SU-DHL-6 (cell line): Measurements from ENCODE around the gene AK9.

ENCODE experiments used
- H2AFZ ChIP-seq: fragments of 200-600 bp; sonication (generic); 2 replicates; pipeline ENCODE4 v1.6.1; 2014; ENCODE audit warnings: low read depth, mild to moderate bottlenecking, moderate library complexity, mixed read lengths, antibody characterized with exemption, low read length; ENCODE audit not compliant: severe bottlenecking
- H3F3A ChIP-seq: fragments of 200-600 bp; shearing (Covaris generic); 2 replicates; pipeline ENCODE4 v1.6.0; 2016; ENCODE audit warnings: antibody characterized with exemption, mild to moderate bottlenecking; ENCODE audit not compliant: insufficient read depth
- H3K27ac ChIP-seq: fragments of 200-600 bp; sonication (generic); 2 replicates; pipeline ENCODE4 v1.5.1; 2016; ENCODE audit warnings: low read depth, mild to moderate bottlenecking, low read length, moderate library complexity, mixed read lengths
- H3K27me3 ChIP-seq: fragments of 200-600 bp; sonication (generic), shearing (Covaris generic); 2 replicates; pipeline ENCODE4 v1.6.0; 2014; ENCODE audit warnings: mild to moderate bottlenecking, low read length
- H3K36me3 ChIP-seq: fragments of 200-600 bp; sonication (generic); 2 replicates; pipeline ENCODE4 v1.6.1; 2014; ENCODE audit warnings: mild to moderate bottlenecking, low read length, mixed read lengths
- H3K4me2 ChIP-seq: fragments of 300-600, 200-600 bp; shearing (Covaris generic), sonication (generic); 2 replicates; pipeline ENCODE4 v1.6.0; 2014; ENCODE audit warnings: low read length, low read depth, mild to moderate bottlenecking; ENCODE audit not compliant: poor library complexity, severe bottlenecking
- H3K4me3 ChIP-seq: fragments of 200-600 bp; sonication (generic); 2 replicates; pipeline ENCODE4 v1.5.1; 2014; ENCODE audit warnings: antibody characterized with exemption, low read length, mild to moderate bottlenecking, mixed read lengths; ENCODE audit not compliant: insufficient read depth, poor library complexity, severe bottlenecking
- H3K79me2 ChIP-seq: fragments of 200-600 bp; sonication (generic); 2 replicates; pipeline ENCODE4 v1.6.1; 2014; ENCODE audit warnings: mild to moderate bottlenecking, low read length, moderate library complexity; ENCODE audit not compliant: insufficient read depth
- H3K9ac ChIP-seq: fragments of 200-600 bp; sonication (generic); 2 replicates; pipeline ENCODE4 v1.7.0; 2014; ENCODE audit warnings: mild to moderate bottlenecking, low read length
- H3K9me2 ChIP-seq: fragments of 200-600 bp; sonication (generic); replicated peaks from 2 replicates; pipeline ENCODE4 v1.6.1; 2014; ENCODE audit warnings: low read length; ENCODE audit not compliant: insufficient read depth
- H3K9me3 ChIP-seq: fragments of 200-600 bp; sonication (generic); 2 replicates; pipeline ENCODE4 v1.6.1; 2014; ENCODE audit warnings: low read length, mixed read lengths; ENCODE audit not compliant: insufficient read depth
- H4K20me1 ChIP-seq: fragments of 200-600 bp; sonication (generic); 2 replicates; pipeline ENCODE4 v1.6.1; 2014; ENCODE audit warnings: low read depth, mild to moderate bottlenecking, antibody characterized with exemption, low read length, moderate library complexity, mixed read lengths
- CTCF ChIP-seq: fragments of 200-600 bp; sonication (generic); IDR thresholded peaks from one replicate; pipeline ENCODE4 v1.5.1; 2017; ENCODE audit warnings: antibody characterized with exemption, mild to moderate bottlenecking, low read length, moderate library complexity; ENCODE audit not compliant: insufficient read depth, poor library complexity, severe bottlenecking
- EZH2phosphoT487 ChIP-seq: fragments of 200-600 bp; sonication (generic), shearing (Covaris generic); conservative IDR thresholded peaks from 2 replicates; pipeline ENCODE4 v1.6.1; 2018; ENCODE audit warnings: mild to moderate bottlenecking, antibody characterized with exemption, low read length, moderate library complexity, mixed read lengths

The AK9 gene

GRCh38 chr6:109718991-109719390, 28.0 kb upstream of the AK9 start:
- no peak overlapping the region for H3K4me2 ChIP-seq
- no peaks in the 10 kb centered on the region for H3K9me3 ChIP-seq
- peaks cover 6% of the 10 kb centered on the region; the same call in 1 of the 2 replicates for H4K20me1 ChIP-seq
- no peak overlapping the region for H3K27ac ChIP-seq
- TF ChIP-seq CTCF, result no peak
- no peak for TF ChIP-seq EZH2phosphoT487
- no peaks in the 10 kb centered on the region for H3K36me3 ChIP-seq
- H3K9ac ChIP-seq, result no peak overlapping the region
- H2AFZ ChIP-seq, result no peak overlapping the region
- no peaks in the 10 kb centered on the region for H3K9me2 ChIP-seq
- H3K27me3 ChIP-seq, result no peaks in the 10 kb centered on the region
- no peak overlapping the region for H3K4me3 ChIP-seq
- H3F3A ChIP-seq, result no peaks in the 10 kb centered on the region
- no peaks in the 10 kb centered on the region for H3K79me2 ChIP-seq

GRCh38 chr6:109717971-109718370, 27.0 kb upstream of the AK9 start:
- no peak overlapping the region for H3K27ac ChIP-seq
- no peaks in the 10 kb centered on the region for H3K79me2 ChIP-seq
- H3K9me2 ChIP-seq, result no peaks in the 10 kb centered on the region
- H4K20me1 ChIP-seq, result peaks cover 6% of the 10 kb centered on the region; the same call in 1 of the 2 replicates
- H3F3A ChIP-seq, result no peaks in the 10 kb centered on the region
- no peak overlapping the region for H3K9ac ChIP-seq
- H3K9me3 ChIP-seq, result no peaks in the 10 kb centered on the region
- H3K36me3 ChIP-seq, result no peaks in the 10 kb centered on the region
- H3K27me3 ChIP-seq, result no peaks in the 10 kb centered on the region
- H3K4me3 ChIP-seq, result no peak overlapping the region
- no peak overlapping the region for H2AFZ ChIP-seq
- TF ChIP-seq CTCF (no peak), EZH2phosphoT487 (no peak)
- H3K4me2 ChIP-seq, result no peak overlapping the region

- H3K4me3 ChIP-seq, result no peak overlapping the region
- H3K4me2 ChIP-seq, result no peak overlapping the region
- H3K36me3 ChIP-seq, result no peaks in the 10 kb centered on the region
- no peaks in the 10 kb centered on the region for H3K27me3 ChIP-seq
- H2AFZ ChIP-seq, result no peak overlapping the region
- H4K20me1 ChIP-seq, result peaks cover 6% of the 10 kb centered on the region; the same call in 1 of the 2 replicates
- H3K79me2 ChIP-seq, result no peaks in the 10 kb centered on the region
- no peak overlapping the region for H3K27ac ChIP-seq
- H3K9me3 ChIP-seq, result no peaks in the 10 kb centered on the region
- no peaks in the 10 kb centered on the region for H3K9me2 ChIP-seq
- no peak overlapping the region for H3K9ac ChIP-seq
- no peaks in the 10 kb centered on the region for H3F3A ChIP-seq
- TF ChIP-seq CTCF (no peak), EZH2phosphoT487 (no peak)
Observed at GRCh38 chr6:109715616-109716015, 24.6 kb upstream of the AK9 start.
